Measurements from ENCODE around the gene ENPP6. TPM values are rescaled to one million over a fixed set of nuclear protein-coding genes. Genes with fewer than 3 reads are reported as not detected.

ENPP6 gene
- total and polyA plus RNA-seq, 2 of the 13 experiments (the other 11 are each of a cell fraction or from before 2014, with no cell fraction given) = not detected

- Histone ChIP-seq H3K27me3 (ENCODE audit: control insufficient read depth in 1 of 2, insufficient read depth in 2 of 2, low read length in 2 of 2) (no peaks in the 10 kb centered on the region), H3K4me2 (ENCODE audit: low read depth, low read length) (no peak overlapping the region), H3K4me1 (ENCODE audit: insufficient read depth, low read length) (no peaks in the 10 kb centered on the region), H4K20me1 (ENCODE audit: insufficient read depth, low read length) (no peaks in the 10 kb centered on the region), H3K27ac (ENCODE audit: extremely low read length, insufficient read depth, low read length) (no peak overlapping the region), H3K79me2 (ENCODE audit: insufficient read depth, low read length) (no peaks in the 10 kb centered on the region), H3K4me3 (replicated peaks in 1 of 3; ENCODE audit: insufficient read depth in 1 of 3, low read depth in 2 of 3, low read length in 3 of 3) (no peak overlapping the region), H3K36me3 (replicated peaks in 1 of 2; ENCODE audit: control insufficient read depth in 1 of 2, insufficient read depth in 2 of 2, low read length in 2 of 2) (no peaks in the 10 kb centered on the region), H3K9ac (ENCODE audit: insufficient read depth, low read depth, low read length) (no peak overlapping the region), H3K9me3 (ENCODE audit: low read length) (no peaks in the 10 kb centered on the region), H2AFZ (ENCODE audit: low read length) (no peak overlapping the region)
- BruUV-seq (replicated peaks) = no TSS peak
- no peak for TF ChIP-seq ZNF597 (CRISPR knock-in tag; IDR thresholded peaks at IDR 0.05)
- no peak for TF ChIP-seq DRAP1 (CRISPR knock-in tag; IDR thresholded peaks at IDR 0.05)
- no peak for TF ChIP-seq GPBP1L1 (CRISPR knock-in tag; IDR thresholded peaks at IDR 0.05)
- no peak for TF ChIP-seq TBX2 (CRISPR knock-in tag; IDR thresholded peaks at IDR 0.05; ENCODE audit: borderline replicate concordance)
- TF ChIP-seq ZNF83 (CRISPR knock-in tag; IDR thresholded peaks at IDR 0.05; ENCODE audit: borderline replicate concordance) = no peak
- no peak for TF ChIP-seq ZNF143 (CRISPR knock-in tag; IDR thresholded peaks at IDR 0.05)
- no peak for TF ChIP-seq SMC3 (IDR thresholded peaks at IDR 0.05; ENCODE audit: low read length)
- TF ChIP-seq ZNF609 (CRISPR knock-in tag; IDR thresholded peaks at IDR 0.05; ENCODE audit: borderline replicate concordance) = no peak
- TF ChIP-seq CSRNP1 (CRISPR knock-in tag; IDR thresholded peaks at IDR 0.05) = no peak
- TF ChIP-seq SP1 (IDR thresholded peaks at IDR 0.05) = no peak
- TF ChIP-seq SP1 (CRISPR knock-in tag; IDR thresholded peaks at IDR 0.05) = no peak
- TF ChIP-seq ZNF337 (CRISPR knock-in tag; IDR thresholded peaks at IDR 0.05; ENCODE audit: borderline replicate concordance, low read depth) = no peak
- no peak for TF ChIP-seq ZNF724P (CRISPR knock-in tag; IDR thresholded peaks at IDR 0.05; ENCODE audit: borderline replicate concordance)
- TF ChIP-seq ZNF432 (CRISPR knock-in tag; IDR thresholded peaks at IDR 0.05; ENCODE audit: borderline replicate concordance) = no peak
- no peak for TF ChIP-seq CHD4 (IDR thresholded peaks at IDR 0.05; ENCODE audit: borderline replicate concordance, low read length)
- intact Hi-C loops (cut with micrococcal nuclease; ENCODE audit: unreplicated experiment) = no loop called here
- 43% methylated on average over 2 of the region's 2 CpGs for WGBS (ENCODE audit: low lambda C conversion rate)
- ATAC-seq (no peak), FAIRE-seq (no peak), DNase-seq (ENCODE audit: low spot score) (no peak)
- POLR2A ChIA-PET = no interaction called here
- CTCF ChIA-PET (ENCODE audit: low intra/inter-chr PET ratio, low total read pairs) = no interaction called here
- in situ Hi-C loops (cut with HindIII; ENCODE audit: extremely low pct_ligation_motif_present, low pct_unique_long_range_greater_than_20kb) = no loop called here
Measured at GRCh38 chr4:184157322-184157721, 60.4 kb downstream of the ENPP6 start.

Measured in HepG2 (cell line).